GM21390 (cell line): ENCODE measurements around the gene STK24.

Experiments
- ATAC-seq: cut with Tn5 transposase; IDR thresholded peaks from one replicate; pipeline ENCODE4 v1.9.1; 2021; ENCODE audit not compliant: unreplicated experiment

The STK24 gene

DNA sequence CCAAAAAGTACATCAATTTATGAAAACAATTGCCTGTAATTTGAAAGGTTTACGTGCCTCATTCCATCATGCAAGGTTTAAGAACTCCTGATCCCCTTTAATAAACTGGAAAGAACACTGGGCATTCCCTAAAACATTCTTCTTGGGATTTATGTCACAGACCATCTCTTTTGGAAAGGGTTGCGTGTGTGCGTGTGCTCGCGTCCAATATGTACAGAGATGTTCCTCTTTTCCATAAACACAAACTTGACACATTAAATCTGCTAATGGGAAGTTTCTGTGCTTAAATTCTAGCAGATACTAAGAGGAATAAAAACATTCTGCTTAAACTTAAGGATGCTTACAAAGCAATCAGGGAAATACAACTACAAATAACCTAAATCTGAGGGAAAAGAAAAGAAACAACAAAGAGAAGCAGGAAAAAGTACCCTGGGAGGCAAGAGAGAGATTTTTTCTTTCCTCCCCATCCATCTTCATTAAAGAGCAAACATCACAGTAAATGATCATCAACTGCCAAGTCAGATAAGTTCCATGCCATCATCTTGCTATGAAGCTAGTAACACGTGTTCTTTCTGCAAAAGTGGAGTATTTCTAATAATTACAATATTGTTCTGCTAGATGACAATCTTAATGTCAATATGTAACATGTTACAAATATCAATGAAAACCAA, 83.7 kb downstream of the STK24 start:
- ATAC-seq: no peak

DNA sequence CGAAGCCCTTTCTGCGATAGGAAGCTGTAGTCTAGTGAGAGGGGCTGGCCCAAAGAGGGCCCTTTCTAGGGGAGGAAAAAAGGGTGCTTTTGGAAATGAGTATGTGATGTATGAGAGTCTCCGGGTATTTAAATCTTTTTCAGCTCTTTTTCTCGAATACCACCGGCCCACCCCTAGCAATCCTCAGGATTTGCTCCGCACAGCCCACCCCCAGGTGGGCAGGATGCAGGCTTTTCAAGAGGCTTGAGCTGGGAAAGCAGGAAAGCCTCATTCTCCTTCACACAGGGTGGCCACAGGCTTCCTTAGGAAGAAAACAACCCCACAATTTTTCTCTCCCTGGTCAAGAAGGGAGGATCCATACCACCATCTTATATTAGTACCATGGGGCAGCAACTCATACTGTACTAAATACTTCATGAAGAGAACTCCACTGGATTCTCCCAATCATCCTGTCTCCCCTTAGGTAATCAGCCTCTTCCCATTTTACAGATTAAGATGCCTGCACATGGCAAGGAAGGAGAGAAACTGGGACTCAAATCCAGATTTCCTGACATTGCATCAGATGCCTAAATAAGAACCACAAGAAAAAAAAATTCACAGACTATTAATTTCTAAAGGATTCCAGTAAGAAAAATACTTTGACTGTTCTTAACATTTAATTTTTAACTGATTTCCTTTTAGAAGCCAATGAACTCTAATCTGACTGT, 84.4 kb downstream of the STK24 start:
- no peak for ATAC-seq

DNA sequence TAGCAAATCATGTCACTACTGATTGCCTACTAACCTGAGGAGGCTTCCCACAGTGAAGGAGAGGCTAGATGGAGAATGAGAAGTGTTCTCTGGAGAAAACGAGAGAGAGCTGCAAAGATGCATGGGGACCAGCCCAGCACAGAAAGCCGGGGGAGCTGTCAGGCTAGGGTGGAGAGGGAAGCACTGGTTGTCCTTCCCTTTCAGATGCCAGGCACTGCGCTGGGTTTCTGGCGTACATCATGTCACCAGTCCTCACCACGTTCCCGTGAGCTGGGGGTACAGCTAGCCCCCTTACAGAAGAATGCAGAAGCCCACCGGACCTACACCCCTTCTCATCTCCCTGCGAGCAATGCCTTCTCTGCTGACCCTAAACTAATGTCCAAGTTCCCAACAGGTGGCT, 86.0 kb downstream of the STK24 start:
- ATAC-seq: no peak

DNA sequence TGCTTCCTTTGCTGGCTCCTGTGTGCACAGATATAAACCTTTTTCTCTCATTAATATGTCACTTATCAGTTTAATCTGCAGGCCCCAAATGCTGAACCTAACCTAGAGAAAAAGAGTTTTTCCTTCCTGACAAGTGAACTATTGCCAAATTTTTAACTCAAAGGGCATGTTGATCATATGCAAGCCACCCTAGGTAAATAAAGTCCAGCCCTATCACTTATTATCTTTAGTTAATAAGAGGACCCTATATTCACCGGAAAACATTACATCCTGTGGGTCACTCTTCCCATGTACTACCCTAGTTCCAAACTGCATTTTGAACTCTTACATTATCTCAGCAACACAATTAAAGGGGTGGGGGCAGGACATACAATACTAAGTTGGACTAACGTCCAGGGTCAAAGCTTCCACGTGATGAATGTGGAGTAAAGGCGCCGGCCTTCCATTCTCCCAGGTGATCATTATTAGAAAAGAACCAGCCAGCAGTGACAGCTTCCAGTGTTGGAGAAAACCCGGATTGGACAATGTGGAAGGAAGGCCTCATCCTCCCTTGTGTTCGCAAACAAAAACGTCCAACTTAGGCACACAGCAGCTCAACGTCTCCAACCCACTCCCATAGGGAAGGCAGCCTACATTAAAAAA, 86.6 kb downstream of the STK24 start:
- ATAC-seq: no peak

DNA sequence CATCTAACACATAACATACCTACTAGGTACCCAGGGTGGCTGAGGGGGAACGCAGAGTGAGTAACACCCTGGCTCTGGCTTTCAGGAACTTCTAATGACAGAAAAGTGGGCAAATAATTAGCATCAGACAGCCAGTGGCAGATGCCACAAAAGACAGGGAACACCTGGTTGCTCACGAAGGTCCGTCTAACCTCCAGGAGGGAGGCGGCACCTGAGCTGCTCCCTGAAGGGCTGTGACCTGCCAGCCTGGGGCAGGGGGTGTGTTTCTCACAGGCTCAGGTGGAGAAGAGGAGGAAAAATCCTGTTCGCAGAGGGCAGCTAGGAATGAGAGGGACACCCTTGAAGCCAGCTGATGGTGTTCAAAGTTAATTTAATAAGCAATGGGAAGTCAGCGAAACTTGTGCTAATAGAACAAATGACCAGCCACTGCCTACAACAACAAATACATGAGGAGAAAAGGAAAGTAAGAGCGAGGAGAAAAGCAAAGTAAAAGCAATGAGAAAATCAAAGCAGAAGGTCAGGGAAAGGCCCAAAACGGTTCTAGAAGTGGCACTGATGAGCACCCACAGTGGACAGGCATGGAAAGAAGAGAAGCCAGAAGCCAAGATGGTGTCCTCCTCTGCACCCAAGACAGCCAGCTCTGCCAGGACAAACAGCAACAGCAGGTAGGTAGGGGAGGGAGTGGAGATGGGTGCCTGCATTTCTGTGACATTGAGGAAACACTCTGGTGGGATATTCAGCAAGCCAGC, 87.3 kb downstream of the STK24 start:
- no peak for ATAC-seq

DNA sequence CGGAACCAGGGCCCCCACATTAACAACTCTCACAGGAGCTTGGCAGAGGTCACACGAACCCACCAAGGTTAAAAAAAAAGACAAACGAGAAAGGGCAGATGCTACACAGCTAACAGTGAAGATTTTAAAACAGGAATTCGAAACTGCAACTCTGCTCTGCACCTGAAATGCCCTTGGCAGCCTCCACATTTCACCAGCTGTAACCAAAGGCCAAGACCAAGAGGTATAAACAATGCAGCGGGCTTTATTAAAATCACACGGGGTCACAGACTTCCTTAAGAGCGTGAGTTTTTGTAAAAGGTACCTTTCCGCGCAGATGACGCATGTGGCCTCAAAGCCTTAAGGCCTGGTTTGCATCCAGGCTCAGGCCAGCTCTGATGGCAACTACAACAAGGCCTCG, 88.2 kb downstream of the STK24 start:
- ATAC-seq: peak; percentile 60

DNA sequence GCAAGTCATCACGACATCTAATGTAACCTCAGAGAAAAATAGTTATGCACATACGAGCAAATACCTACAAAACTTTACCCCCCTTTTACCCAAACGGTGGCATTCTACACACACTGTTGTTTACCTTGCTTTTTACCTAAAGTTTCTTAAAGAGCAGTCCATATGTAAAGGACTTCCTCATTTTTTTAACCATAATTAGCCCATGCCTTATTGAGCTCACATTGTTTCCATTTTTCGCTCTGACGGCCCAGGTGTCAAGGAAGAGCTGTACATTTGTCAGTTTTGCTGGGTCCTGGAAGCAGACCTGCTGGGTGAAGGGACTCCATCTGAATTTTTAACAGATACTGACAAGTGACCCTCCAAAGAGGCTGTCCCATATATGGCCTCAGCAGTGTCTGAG, 89.4 kb downstream of the STK24 start:
- no peak for ATAC-seq

DNA sequence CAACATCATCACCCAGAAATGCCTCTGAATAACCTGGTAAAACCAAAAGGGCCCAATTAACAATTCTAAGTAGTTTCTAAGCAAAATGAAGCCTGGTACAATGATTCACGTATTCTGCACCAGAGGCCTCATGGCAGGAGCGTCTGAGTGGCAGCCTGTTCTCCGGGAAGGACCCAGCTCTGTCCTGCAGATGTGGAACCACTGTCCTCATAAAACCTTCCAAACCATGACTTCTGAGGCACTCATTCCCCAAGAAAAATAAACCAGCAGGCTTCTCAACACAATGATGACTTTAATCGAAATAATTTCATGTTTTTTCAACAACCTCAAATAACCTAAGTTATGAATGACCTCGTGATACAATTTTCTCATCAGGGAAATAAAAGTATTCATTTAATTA, 89.9 kb downstream of the STK24 start:
- no peak for ATAC-seq

DNA sequence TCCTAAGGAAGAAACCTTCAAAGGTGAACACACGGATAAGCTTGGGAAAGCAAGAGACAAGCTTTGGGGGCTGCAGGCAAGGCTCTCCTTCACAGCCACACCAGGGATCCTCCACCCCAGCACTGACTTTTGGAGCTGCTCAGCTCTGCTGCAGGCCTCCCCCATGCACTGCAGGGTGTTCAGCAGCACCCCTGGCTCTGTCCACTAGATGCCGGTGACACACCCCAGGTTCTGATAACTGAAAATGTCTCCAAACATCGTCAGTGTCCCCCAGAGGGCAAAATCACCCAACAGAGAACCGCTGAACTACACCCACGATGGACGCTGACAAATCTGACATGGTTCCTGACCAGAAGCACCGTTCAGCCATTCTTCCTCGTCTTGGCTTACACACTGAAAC, 90.5 kb downstream of the STK24 start:
- no peak for ATAC-seq

DNA sequence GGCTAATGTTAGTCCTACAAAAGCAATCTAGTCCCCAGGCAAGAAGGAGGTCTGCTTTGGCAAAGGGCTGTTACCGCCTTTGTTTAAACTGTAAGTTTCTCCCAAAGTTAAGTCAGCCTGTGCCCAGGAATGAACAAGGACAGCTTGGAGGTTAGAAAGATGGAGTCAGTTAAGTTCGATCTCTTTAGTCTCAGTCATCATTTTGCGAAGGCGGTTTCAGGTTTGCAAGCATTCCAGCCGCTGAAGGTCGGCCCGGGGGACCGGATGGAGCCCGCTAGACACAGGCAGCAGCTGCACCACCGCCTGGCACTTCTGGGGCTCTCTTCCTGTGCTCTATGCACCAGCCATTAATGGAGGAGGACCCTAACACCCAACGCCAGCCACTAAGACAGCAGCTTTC, 91.3 kb downstream of the STK24 start:
- no peak for ATAC-seq

DNA sequence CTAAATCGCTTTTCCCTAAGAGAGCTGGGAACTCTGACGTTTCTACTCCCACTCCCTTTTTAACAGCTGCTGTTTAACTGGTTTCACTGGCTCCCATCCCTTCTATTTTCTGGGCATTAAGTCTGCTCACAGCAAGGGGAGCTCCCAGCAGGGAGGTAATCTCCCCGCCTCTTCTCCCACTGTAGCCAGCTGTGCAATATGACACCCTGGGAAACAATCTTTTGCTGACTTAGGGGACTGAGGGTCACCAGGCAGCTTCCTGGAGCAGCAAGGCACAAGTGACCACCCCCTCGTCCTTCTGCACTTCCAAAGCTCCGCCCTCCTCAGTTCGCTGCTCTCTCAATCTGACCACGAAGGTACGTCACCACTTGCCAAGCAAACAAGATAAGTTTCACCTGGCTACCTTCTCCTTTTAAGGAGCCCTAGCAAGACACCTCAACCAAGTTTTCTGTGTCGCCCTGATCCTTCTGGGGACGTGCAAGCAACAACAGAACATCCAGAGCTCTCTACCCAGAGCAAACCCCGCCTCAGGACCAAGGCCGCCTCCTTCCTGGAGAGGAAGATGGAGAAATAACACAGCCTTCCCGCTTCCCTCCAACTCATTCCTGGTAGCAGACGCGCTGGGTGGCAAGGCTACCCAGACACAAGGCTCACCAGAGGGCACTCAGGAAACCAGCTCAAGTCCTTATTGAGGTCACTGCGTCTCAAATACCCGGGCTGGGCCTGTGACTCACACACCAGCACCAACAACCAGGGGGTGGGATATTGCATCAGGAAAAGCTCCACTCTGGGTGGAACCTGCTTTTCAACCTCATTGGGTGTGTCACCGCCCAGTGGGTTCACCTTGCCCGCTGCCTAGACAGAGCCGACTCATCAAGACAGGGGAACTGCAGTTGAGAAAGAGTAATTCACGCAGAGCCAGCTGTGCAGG, 92.4 kb downstream of the STK24 start:
- no peak for ATAC-seq

DNA sequence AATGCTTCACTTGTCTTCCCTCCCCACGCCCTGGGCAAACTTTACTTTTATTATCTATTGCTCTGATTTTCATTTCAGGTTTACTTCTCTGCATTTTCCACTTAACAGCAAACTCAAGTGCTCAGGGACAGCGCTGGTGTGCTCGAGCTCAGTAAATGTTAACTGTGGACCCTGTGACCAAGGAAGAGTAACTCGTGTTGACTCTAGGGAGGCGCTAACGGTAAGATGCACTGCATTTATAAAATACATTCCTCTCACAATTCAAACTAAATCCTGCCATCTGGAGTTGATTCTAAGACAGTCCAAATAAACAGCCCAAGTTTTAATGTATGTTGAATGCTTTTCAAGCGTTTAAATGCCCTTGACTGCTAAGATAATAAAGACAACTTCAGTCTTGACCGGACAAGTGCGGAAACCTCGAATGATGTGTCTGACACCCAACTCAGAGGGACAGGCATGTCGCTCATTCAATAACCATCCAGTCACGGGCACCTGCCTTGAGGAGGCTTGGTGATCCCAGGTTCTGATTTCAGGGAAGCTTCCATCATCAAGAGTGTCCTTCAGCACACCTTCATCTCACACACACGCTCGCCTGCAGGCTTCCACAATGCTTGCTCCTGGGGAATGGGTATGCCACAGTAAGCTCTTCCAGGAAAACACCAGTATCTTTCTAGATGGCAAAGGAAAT, 93.2 kb downstream of the STK24 start:
- no peak for ATAC-seq

DNA sequence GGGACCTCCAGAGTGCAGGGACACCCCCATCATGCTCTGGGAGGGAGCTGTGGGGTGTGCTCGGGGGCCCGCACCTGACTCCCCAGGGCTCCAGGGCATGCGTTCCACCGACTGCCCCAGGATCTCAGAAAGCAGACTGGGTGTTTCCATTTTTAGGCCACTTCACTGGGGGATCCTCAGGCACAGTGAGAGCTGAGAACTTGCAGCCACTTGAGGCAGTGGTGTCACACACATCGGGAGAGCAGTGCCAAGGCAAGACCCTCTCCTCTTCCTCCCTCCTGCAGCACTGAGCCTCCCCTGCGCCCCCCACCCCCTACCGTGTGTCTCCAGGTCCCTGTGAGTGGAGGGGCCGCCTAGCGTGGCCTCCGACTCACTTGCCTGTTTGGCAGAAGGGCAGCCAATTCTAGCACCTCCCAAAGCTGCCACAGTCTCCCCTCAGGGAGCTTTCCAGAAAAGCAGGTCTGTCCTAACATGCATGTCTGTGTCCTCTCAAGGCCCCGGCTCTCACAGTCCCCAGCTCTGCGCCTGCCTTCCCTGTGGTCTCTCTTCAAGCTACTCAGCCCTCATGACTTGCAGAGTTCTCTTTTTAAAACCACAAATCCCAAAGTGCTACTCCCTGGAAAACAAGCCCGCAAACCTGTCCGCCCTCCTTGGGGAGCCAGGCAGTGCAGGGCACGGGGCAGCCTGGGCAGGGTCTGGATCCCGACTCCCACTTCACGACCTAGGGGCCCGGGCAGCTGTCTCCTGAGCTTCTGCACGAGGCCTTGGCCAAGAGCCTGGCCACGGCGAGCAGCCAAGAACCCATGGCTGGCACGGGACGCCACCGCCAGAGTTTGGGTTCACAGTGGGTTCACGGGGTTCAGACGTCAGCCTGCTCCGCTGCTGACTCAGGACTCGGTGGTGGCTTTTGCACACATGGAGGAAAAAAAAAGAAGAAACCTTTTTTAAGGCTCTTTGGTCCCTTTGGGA, 94.1 kb downstream of the STK24 start:
- no peak for ATAC-seq

DNA sequence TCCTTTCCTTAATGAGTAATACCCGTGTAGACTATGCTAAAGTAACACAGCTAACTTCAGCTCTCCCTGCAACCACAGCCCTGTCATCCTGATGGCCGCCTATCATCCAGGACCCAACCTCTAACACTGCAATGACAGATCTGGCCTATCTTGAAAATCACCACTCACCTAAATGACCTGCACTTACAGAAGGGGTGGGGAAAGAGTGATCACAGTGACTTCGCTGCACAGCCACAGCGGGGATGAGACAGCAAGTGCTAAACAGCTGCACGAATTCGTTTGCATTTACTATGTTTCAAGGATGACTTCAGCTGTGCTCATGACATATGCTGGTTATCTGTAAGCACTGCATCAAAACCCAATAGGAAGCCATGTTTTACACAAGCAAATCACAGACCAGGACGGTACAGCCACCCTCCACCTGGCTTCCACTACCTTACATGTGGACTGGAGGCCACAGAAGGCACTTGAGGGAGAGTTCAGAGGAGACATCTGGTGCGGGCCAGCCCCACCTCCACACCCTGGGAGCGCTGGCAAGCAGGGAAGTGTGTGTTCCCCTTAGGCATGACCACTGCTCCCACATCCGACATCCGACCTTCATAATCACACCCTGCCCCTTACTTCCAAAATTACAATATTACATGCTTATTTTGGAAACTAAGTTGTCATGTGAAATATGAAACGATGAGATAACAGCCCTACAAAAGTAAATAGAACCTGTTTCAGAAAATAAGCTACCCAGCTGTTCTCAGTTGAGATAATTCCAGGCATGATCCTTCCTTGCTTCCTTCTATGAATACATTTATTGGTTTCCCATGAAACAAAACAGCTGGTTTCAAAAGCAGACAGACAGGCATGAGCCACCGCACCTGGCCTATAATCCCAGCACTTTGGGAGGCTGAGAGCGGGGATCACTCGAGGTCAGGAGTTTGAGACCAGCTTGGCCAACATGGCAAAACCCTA, 95.7 kb downstream of the STK24 start:
- peak; percentile 14 for ATAC-seq

DNA sequence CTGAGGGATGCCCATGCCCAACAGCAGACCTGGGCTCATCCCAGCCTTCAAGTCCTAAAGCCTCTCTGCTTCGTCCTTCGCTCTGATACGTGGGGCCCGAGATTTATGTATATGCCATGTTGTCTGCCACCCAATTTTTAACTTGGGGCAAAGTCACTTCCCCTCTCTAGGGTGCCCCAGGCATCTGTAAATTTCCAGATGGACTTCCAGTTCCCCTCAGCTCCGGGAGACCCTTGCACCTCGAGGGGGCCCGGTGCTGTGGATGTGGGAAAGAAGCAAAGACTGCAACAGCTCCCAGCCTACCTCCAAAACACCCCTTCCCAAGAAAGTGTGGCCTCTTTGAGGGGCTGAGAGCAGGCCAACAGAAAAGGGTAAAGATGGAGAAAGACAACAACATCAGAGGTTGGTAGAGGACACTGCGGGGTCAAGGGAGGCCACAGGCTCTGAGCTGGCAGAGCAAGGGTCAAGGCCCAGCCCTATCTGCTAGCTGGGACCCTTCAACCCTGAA, 97.4 kb downstream of the STK24 start:
- ATAC-seq: no peak

DNA sequence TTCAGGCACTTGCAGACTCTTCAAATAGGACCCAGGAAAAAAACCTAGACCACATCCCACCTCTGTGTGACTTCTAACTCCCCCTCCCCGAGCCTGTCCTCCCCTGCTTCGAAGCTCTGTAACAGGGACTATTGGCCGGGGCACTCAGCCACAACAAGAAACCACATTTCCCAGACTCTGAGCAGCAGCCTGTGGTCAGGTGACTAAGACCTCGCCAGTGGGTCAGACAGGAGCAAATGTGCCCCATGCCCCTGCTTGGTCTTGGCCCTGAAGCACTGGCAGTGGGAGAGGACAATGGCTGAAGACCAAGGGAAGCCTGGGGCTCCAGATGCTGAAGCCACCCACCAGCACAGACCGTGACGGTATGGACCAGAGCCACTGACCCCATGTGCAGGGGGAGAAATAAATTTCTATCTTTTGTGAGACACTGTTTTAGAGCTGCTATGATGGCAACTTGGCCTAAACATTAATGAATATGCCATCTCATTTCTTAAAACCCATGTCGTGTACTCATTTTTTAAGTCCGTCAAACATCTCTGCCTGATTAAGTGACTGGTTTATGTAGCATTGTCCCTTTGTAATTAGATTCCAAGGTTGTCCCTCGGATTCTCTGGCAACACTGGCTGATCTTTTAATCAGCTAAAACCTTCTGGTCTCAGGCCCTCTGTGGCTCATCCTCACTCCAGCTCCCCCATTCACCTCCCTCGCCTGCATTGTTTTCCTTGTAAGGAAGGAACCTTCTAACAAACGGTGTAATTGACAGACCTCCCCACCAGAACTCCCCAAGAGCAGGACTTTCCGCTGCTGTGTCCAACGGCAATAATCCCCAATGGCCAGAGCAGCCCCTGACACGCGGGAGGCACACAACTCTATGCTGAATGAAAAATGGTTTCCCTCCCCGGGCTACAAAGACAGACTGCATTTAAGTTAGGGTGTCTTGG, 98.4 kb downstream of the STK24 start:
- peak; percentile 37 for ATAC-seq
